H1 (cell line): ENCODE data around the gene DENND10. TPM values are rescaled to one million over a fixed set of nuclear protein-coding genes. Genes with fewer than 3 reads are reported as not detected.

Experiments used
- CTCF ChIA-PET: fragments of 300-600 bp; sonication (Branson Sonifier 250); formaldehyde crosslinking; loops from one replicate; lab custom pipeline; 2021; ENCODE audit not compliant: partially characterized antibody; lab: Charles Lee
- POLR2A ChIA-PET: fragments of 300-600 bp; sonication (Branson Sonifier 250); formaldehyde crosslinking; loops from one replicate; lab custom pipeline; 2021; ENCODE audit warnings: inconsistent platforms; ENCODE audit not compliant: partially characterized antibody; lab: Charles Lee
- DNase-seq, 2 experiments: peaks; one replicate each; pipeline versions ENCODE4 v3.0.0 to v3.0.0-alpha.2; 2010 to 2022; ENCODE audit warnings: low spot score in 2 of 2, low read depth in 1 of 2, mixed read lengths in 1 of 2
- FAIRE-seq: peaks from 2 replicates; lab custom pipeline; 2011; peaks lifted over from hg19 to GRCh38; lab: Jason Lieb, UNC
- H2AFZ ChIP-seq: 2 replicates; pipeline ENCODE4 v1.8.1; 2012; ENCODE audit warnings: low read length, inconsistent platforms
- H2AK5ac ChIP-seq: 2 replicates; pipeline ENCODE4 v1.6.1; 2013; ENCODE audit warnings: low read depth, low read length
- H2BK120ac ChIP-seq: replicated peaks from 2 replicates; pipeline ENCODE3; 2013; ENCODE audit warnings: low read depth, low read length, inconsistent platforms
- H2BK12ac ChIP-seq: 2 replicates; pipeline ENCODE4 v1.6.1; 2013; ENCODE audit warnings: low read depth, low read length
- H2BK15ac ChIP-seq: 2 replicates; pipeline ENCODE4 v1.6.1; 2013; ENCODE audit warnings: low read length
- H2BK20ac ChIP-seq: 2 replicates; pipeline ENCODE4 v1.6.1; 2013; ENCODE audit warnings: low read length
- H2BK5ac ChIP-seq: 2 replicates; pipeline ENCODE4 v1.6.1; 2013; ENCODE audit warnings: low read depth, low read length
- H3K14ac ChIP-seq: 2 replicates; pipeline ENCODE4 v1.6.1; 2013; ENCODE audit warnings: inconsistent platforms; ENCODE audit not compliant: insufficient read length
- H3K18ac ChIP-seq: 2 replicates; pipeline ENCODE4 v1.6.1; 2013; ENCODE audit warnings: low read length; ENCODE audit errors: extremely low read depth
- H3K23ac ChIP-seq: 2 replicates; pipeline ENCODE4 v1.6.1; 2013; ENCODE audit warnings: inconsistent platforms; ENCODE audit not compliant: insufficient read length
- H3K23me2 ChIP-seq: 2 replicates; pipeline ENCODE4 v1.6.1; 2013; ENCODE audit warnings: low read depth, low read length
- H3K27ac ChIP-seq: 2 replicates; pipeline ENCODE4 v1.6.1; 2011; ENCODE audit warnings: low read depth, low read length, inconsistent platforms
- H3K27me3 ChIP-seq, 4 experiments: replicated peaks in 1 of 4; 1 replicate in 1 of 4; 2 replicates in 3 of 4; pipeline versions ENCODE4 v1.6.1 to v1.8.1; 2011 to 2013; ENCODE audit warnings: low read length in 3 of 4, mild to moderate bottlenecking in 3 of 4, inconsistent platforms in 2 of 4, mixed read lengths in 2 of 4, moderate library complexity in 1 of 4; ENCODE audit not compliant: control insufficient read depth in 3 of 4, insufficient read depth in 3 of 4; ENCODE audit errors: extremely low read depth in 1 of 4
- H3K36me3 ChIP-seq, 4 experiments: 2 replicates each; pipeline versions ENCODE4 v1.6.1 to v1.8.1; 2011 to 2013; ENCODE audit warnings: mild to moderate bottlenecking in 4 of 4, low read length in 3 of 4, moderate library complexity in 2 of 4, control low read depth in 1 of 4, inconsistent platforms in 1 of 4; ENCODE audit not compliant: insufficient read depth in 4 of 4, control insufficient read depth in 2 of 4
- H3K4ac ChIP-seq: replicated peaks from 2 replicates; pipeline ENCODE3; 2013; ENCODE audit warnings: low read length, low read depth, mixed read lengths, inconsistent platforms; ENCODE audit not compliant: insufficient read length
- H3K4me1 ChIP-seq, 4 experiments: replicated peaks in 1 of 4; 1 replicate in 1 of 4; 2 replicates in 3 of 4; pipeline versions ENCODE4 v1.6.1 to v1.8.1; 2011 to 2013; ENCODE audit warnings: low read length in 3 of 4, inconsistent platforms in 2 of 4, mixed read lengths in 1 of 4; ENCODE audit not compliant: insufficient read depth in 4 of 4, control insufficient read depth in 3 of 4
- H3K4me2 ChIP-seq, 2 experiments: 2 replicates each; pipeline versions ENCODE4 v1.6.1 to v1.8.1; 2011 to 2013; ENCODE audit warnings: low read depth in 2 of 2, low read length in 2 of 2, control low read depth in 1 of 2, inconsistent platforms in 1 of 2, mild to moderate bottlenecking in 1 of 2; ENCODE audit not compliant: insufficient read depth in 1 of 2
- H3K4me3 ChIP-seq, 4 experiments: fragments of 200-600, 300-600 bp in 1 of 4; sonication (generic), shearing (Covaris generic), sonication (Bioruptor Twin) in 1 of 4; 2 replicates each; pipeline versions ENCODE4 v1.5.1 to v1.8.1; 2011 to 2016; ENCODE audit warnings: low read length in 4 of 4, low read depth in 3 of 4, control low read depth in 2 of 4, inconsistent platforms in 2 of 4, mild to moderate bottlenecking in 2 of 4, mixed read lengths in 1 of 4, moderate library complexity in 1 of 4; ENCODE audit not compliant: insufficient read depth in 2 of 4; ENCODE audit errors: extremely low read depth in 1 of 4
- H3K56ac ChIP-seq: replicated peaks from 2 replicates; pipeline ENCODE3; 2013; ENCODE audit warnings: low read depth, mild to moderate bottlenecking, mixed read lengths, low read length, inconsistent platforms; ENCODE audit not compliant: insufficient read length
- H3K79me1 ChIP-seq: 2 replicates; pipeline ENCODE4 v1.6.1; 2013; ENCODE audit warnings: low read depth, low read length, control low read depth
- H3K79me2 ChIP-seq, 2 experiments: 2 replicates each; pipeline versions ENCODE4 v1.6.1 to v1.8.1; 2012 to 2013; ENCODE audit warnings: low read length in 2 of 2, mild to moderate bottlenecking in 2 of 2, inconsistent platforms in 1 of 2; ENCODE audit not compliant: insufficient read depth in 2 of 2, control insufficient read depth in 1 of 2
- H3K9ac ChIP-seq, 4 experiments: replicated peaks in 1 of 4; 1 replicate in 1 of 4; 2 replicates in 3 of 4; pipeline versions ENCODE4 v1.6.1 to v1.8.1; 2011 to 2013; ENCODE audit warnings: low read depth in 3 of 4, low read length in 3 of 4, control low read depth in 2 of 4, mild to moderate bottlenecking in 2 of 4, moderate library complexity in 2 of 4, inconsistent platforms in 1 of 4; ENCODE audit errors: extremely low read depth in 1 of 4
- H3K9me3 ChIP-seq, 2 experiments: 2 replicates each; pipeline versions ENCODE4 v1.6.1 to v1.8.1; 2012 to 2013; ENCODE audit warnings: mild to moderate bottlenecking in 2 of 2, moderate library complexity in 2 of 2, control low read depth in 1 of 2, inconsistent platforms in 1 of 2, low read depth in 1 of 2, low read length in 1 of 2, mixed read lengths in 1 of 2; ENCODE audit not compliant: insufficient read depth in 2 of 2
- H4K20me1 ChIP-seq, 2 experiments: replicated peaks in 1 of 2; 2 replicates each; pipeline versions ENCODE3 to v1.8.1; 2011 to 2013; ENCODE audit warnings: inconsistent platforms in 2 of 2, low read length in 2 of 2, mild to moderate bottlenecking in 1 of 2; ENCODE audit not compliant: insufficient read depth in 2 of 2, control insufficient read depth in 1 of 2
- H4K5ac ChIP-seq: 2 replicates; pipeline ENCODE4 v1.6.1; 2013; ENCODE audit warnings: low read length, low read depth, mixed read lengths, inconsistent platforms; ENCODE audit not compliant: insufficient read length
- H4K8ac ChIP-seq: 2 replicates; pipeline ENCODE4 v1.8.0; 2013; ENCODE audit warnings: mild to moderate bottlenecking, moderate library complexity, low read length, inconsistent platforms; ENCODE audit not compliant: insufficient read depth; ENCODE audit errors: extremely low read depth
- H4K91ac ChIP-seq: replicated peaks from 2 replicates; pipeline ENCODE3; 2013; ENCODE audit warnings: low read length, mixed read lengths, inconsistent platforms; ENCODE audit not compliant: insufficient read length
- CBX5 ChIP-seq: fragments of 300-800, 300-1000 bp; sonication (generic); IDR thresholded peaks from 2 replicates; pipeline ENCODE4 v1.7.1; 2016; ENCODE audit warnings: antibody characterized with exemption, low read length, low read depth
- EZH2 ChIP-seq: fragments of 200-600 bp; sonication (generic); IDR thresholded peaks from 2 replicates; pipeline ENCODE4 v1.7.1; 2012; ENCODE audit warnings: low read depth, mild to moderate bottlenecking, moderate library complexity, low read length, inconsistent platforms; ENCODE audit not compliant: severe bottlenecking
- GABPA ChIP-seq: IDR thresholded peaks from 2 replicates; pipeline ENCODE4 v1.6.1; 2011; ENCODE audit warnings: mild to moderate bottlenecking, low read length, moderate library complexity, borderline replicate concordance; ENCODE audit not compliant: insufficient read depth
- SAP30 ChIP-seq: fragments of 300-600 bp; sonication (generic); IDR thresholded peaks from 2 replicates; pipeline ENCODE4 v1.7.1; 2012; ENCODE audit warnings: low read length, moderate library complexity, mild to moderate bottlenecking, inconsistent platforms; ENCODE audit not compliant: insufficient read depth, insufficient replicate concordance
- SIX5 ChIP-seq: IDR thresholded peaks from 2 replicates; pipeline ENCODE4 v1.6.1; 2011; ENCODE audit warnings: mild to moderate bottlenecking, low read depth, low read length
- SP4 ChIP-seq: IDR thresholded peaks from 2 replicates; pipeline ENCODE4 v1.6.1; 2012; ENCODE audit warnings: low read length, inconsistent platforms
- WGBS, 2 experiments: shearing (Covaris generic) in 1 of 2; methylation state at CpG; one replicate each; pipeline versions ENCODE4 v1.1.6 to v1.1.7; 2013 to 2015; ENCODE audit warnings: low lambda C conversion rate in 2 of 2, mixed read lengths in 2 of 2, inconsistent platforms in 1 of 2, low coverage in 1 of 2, missing lambda C conversion rate in 1 of 2; ENCODE audit not compliant: insufficient replicate concordance in 2 of 2, insufficient coverage in 1 of 2, insufficient read length in 1 of 2; ENCODE audit errors: extremely low coverage in 1 of 2, missing lambda C conversion rate in 1 of 2; 5-methylcytosine and 5-hydroxymethylcytosine counted together
- polyA plus RNA-seq, 7 experiments: library from polyadenylated mRNA; depleted of rRNA in 3 of 7; stranded (reverse) in 5 of 7; unstranded in 2 of 7; fragments of >200 nt in 5 of 7; fragments of 200-250 nt in 2 of 7; gene quantifications; 1 replicate in 5 of 7; 2 replicates in 1 of 7; 4 replicates in 1 of 7; pipeline versions ENCODE4 v1.2.1 to v1.2.3, GENCODE V29; 2011 to 2013; ENCODE audit warnings: missing spikeins in 2 of 7, mixed read lengths in 2 of 7
- total RNA-seq: library from RNA; stranded (reverse); fragmentation: NEBNext Ultra II Directional; extraction: Animal tissue kit (Norgen Biotek cat#: 25700); gene quantifications from 2 replicates; pipeline ENCODE4 v1.2.1, GENCODE V29; 2021

DENND10 gene
- total and polyA plus RNA-seq, 2 of the 8 experiments (the other 6 are each of a cell fraction or from before 2014, with no cell fraction given), result 49.3 to 64.4 TPM

DNA sequence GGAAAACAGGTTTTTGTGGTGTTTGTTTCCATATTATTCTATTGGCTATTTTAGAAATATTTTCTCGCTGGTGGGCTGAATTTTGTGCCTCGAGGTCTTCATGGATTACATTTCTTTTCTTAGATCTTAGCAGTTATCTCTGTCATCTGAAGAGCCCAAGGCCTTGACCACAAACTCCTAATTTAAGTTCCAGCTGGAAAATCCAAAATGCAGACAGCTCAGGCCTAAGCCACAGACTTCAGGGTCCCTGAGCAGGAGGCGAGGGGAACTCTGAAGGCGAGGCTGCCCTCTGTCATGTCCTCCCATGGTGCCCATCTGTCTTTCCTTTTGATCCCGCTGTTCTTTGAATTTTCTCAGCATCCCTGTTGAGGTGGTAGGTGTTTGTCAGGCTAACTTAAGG lies 14.3 kb downstream of the DENND10 start:
- TF ChIP-seq CBX5 (no peak), SAP30 (no peak), SP4 (no peak), GABPA (no peak), EZH2 (no peak), SIX5 (no peak)
- H3K9ac ChIP-seq, result no peak overlapping the region
- H3K79me1 ChIP-seq, result no peaks in the 10 kb centered on the region
- no peak overlapping the region for H4K5ac ChIP-seq
- peaks cover 0 to 3% of the 10 kb centered on the region in 2 experiments for H4K20me1 ChIP-seq
- DNase-seq, result no peak
- ChIA-PET POLR2A (interaction anchor here (0.7 kb wide), 1 partner anchor 38 kb away, joined by 3 read pairs; the partner anchor contains the start of gene EIF3A), CTCF (no interaction called here)
- H3K18ac ChIP-seq, result no peak overlapping the region
- H2BK15ac ChIP-seq, result no peak overlapping the region
- H2BK12ac ChIP-seq, result no peak overlapping the region
- H3K4me2 ChIP-seq, result no peak overlapping the region
- peaks cover 11 to 68% (median 37%) of the 10 kb centered on the region in 4 experiments; a peak in 7 of 8 replicates for H3K36me3 ChIP-seq
- no peak overlapping the region for H3K4ac ChIP-seq
- H4K91ac ChIP-seq, result no peak overlapping the region
- H3K4me3 ChIP-seq, result no peak overlapping the region
- no peak overlapping the region for H3K56ac ChIP-seq
- 96% methylated on average over 5 of the region's 5 CpGs; no CpG with 5 or more reads in 1 of the 2 experiments for WGBS, 2 experiments
- no peaks in the 10 kb centered on the region for H3K4me1 ChIP-seq
- no peaks in the 10 kb centered on the region for H3K9me3 ChIP-seq
- no peaks in the 10 kb centered on the region for H3K23me2 ChIP-seq
- H2AK5ac ChIP-seq, result no peak overlapping the region
- no peak overlapping the region for H2BK120ac ChIP-seq
- H3K27me3 ChIP-seq, result no peaks in the 10 kb centered on the region
- H3K27ac ChIP-seq, result no peak overlapping the region
- no peak overlapping the region for H2BK20ac ChIP-seq
- H4K8ac ChIP-seq, result no peak overlapping the region
- no peak overlapping the region for H3K14ac ChIP-seq
- no peaks in the 10 kb centered on the region for H3K79me2 ChIP-seq
- no peak for FAIRE-seq
- no peak overlapping the region for H3K23ac ChIP-seq
- H2BK5ac ChIP-seq, result no peak overlapping the region
- no peak overlapping the region for H2AFZ ChIP-seq
